Neural crest cell (in vitro differentiated cells): ENCODE measurements around the gene INTS13. TPM values are rescaled to one million over a fixed set of nuclear protein-coding genes. Genes with fewer than 3 reads are reported as not detected.
A peak's percentile ranks its signal among the peaks of the same experiment; 100 is the strongest.

Experiments
- DNase-seq: peaks from one replicate; pipeline ENCODE4 v3.0.0; 2021; ENCODE audit warnings: low read depth, mixed read lengths, low spot score
- H3K27ac Mint-ChIP-seq: one replicate; pipeline ENCODE4 v1.8.0; 2021; ENCODE audit warnings: mild to moderate bottlenecking, mixed read lengths; ENCODE audit not compliant: unreplicated experiment
- H3K27me3 Mint-ChIP-seq: 2 replicates; pipeline ENCODE4 v1.8.0; 2021; ENCODE audit warnings: low read depth, mild to moderate bottlenecking, mixed read lengths
- H3K36me3 Mint-ChIP-seq: 2 replicates; pipeline ENCODE4 v1.8.0; 2021; ENCODE audit warnings: low read depth, mild to moderate bottlenecking, mixed read lengths
- H3K4me1 Mint-ChIP-seq: 2 replicates; pipeline ENCODE4 v1.8.0; 2021; ENCODE audit warnings: mixed read lengths
- H3K4me3 Mint-ChIP-seq: one replicate; pipeline ENCODE4 v1.8.0; 2021; ENCODE audit warnings: mild to moderate bottlenecking, mixed read lengths
- H3K9me3 Mint-ChIP-seq: 2 replicates; pipeline ENCODE4 v1.8.0; 2021; ENCODE audit warnings: mixed read lengths
- CTCF ChIP-seq: fragments of 200-600 bp; sonication (generic); conservative IDR thresholded peaks from 2 replicates; pipeline ENCODE4 v1.5.0; 2021; ENCODE audit warnings: antibody characterized with exemption, mild to moderate bottlenecking
- long read RNA-seq: library from polyadenylated mRNA; unstranded; transcript quantifications from one replicate; pipeline ENCODE4 v2.0.0, GENCODE V29; 2020
- total RNA-seq: library from RNA; stranded (reverse); gene quantifications from 2 replicates; pipeline ENCODE4 v1.2.1, GENCODE V29; 2021

Gene INTS13
- 30.6 and 30.7 TPM in 2 replicates for total RNA-seq
- long read RNA-seq, transcript INTS13-201 (17 exons, 2,974 nt), result major isoform, 28 of 106 reads
- long read RNA-seq, partial matches to known transcripts, result 58 of 106 reads
- long read RNA-seq, other reads (novel, unspliced or antisense), result 20 of 106 reads

- Mint-ChIP-seq H3K4me3 (peak within 1 kb of the TSS; percentile 99), H3K4me1 (peaks cover 65% of the 10 kb centered on the region), H3K27me3 (no peaks in the 10 kb centered on the region), H3K9me3 (no peaks in the 10 kb centered on the region), H3K27ac (peak within 1 kb of the TSS; percentile 100), H3K36me3 (peaks cover 7% of the 10 kb centered on the region)
- peak; percentile 99 for DNase-seq
- no peak for TF ChIP-seq CTCF
Measured at GRCh38 chr12:26937863-26938700, at the start of gene INTS13, which contains the start of gene FGFR1OP2. INTS13 (minus strand) TSS chr12:26937981; CDS start chr12:26936803, 1,178 bp downstream. FGFR1OP2 (plus strand) TSS chr12:26938470; CDS start chr12:26954159, 15,689 bp downstream.

GRCh38 chr12:26982866-26983265 lies 45.1 kb upstream of the INTS13 start:
- Mint-ChIP-seq H3K4me1 (no peaks in the 10 kb centered on the region), H3K36me3 (peaks cover 33% of the 10 kb centered on the region), H3K27ac (no peak overlapping the region), H3K27me3 (no peaks in the 10 kb centered on the region), H3K4me3 (no peak overlapping the region), H3K9me3 (no peaks in the 10 kb centered on the region)
- DNase-seq, result no peak
- TF ChIP-seq CTCF, result no peak

- no peak for DNase-seq
- no peaks in the 10 kb centered on the region for H3K27me3 Mint-ChIP-seq
- TF ChIP-seq CTCF, result no peak
- no peak overlapping the region for H3K4me3 Mint-ChIP-seq
- no peak overlapping the region for H3K27ac Mint-ChIP-seq
- no peaks in the 10 kb centered on the region for H3K4me1 Mint-ChIP-seq
- H3K36me3 Mint-ChIP-seq, result peaks cover 18% of the 10 kb centered on the region
- H3K9me3 Mint-ChIP-seq, result no peaks in the 10 kb centered on the region
Measured at GRCh38 chr12:26979733-26980132, 42.0 kb upstream of the INTS13 start.

- no peak for TF ChIP-seq CTCF
- Mint-ChIP-seq H3K27me3 (no peaks in the 10 kb centered on the region), H3K36me3 (peaks cover 18% of the 10 kb centered on the region)
Measured at GRCh38 chr12:26978801-26979200, 41.0 kb upstream of the INTS13 start.

GRCh38 chr12:26976687-26977086 lies 38.9 kb upstream of the INTS13 start:
- Mint-ChIP-seq H3K4me1 (no peaks in the 10 kb centered on the region), H3K4me3 (no peak overlapping the region), H3K27ac (no peak overlapping the region), H3K36me3 (peaks cover 11% of the 10 kb centered on the region), H3K9me3 (no peaks in the 10 kb centered on the region), H3K27me3 (no peaks in the 10 kb centered on the region)
- TF ChIP-seq CTCF, result no peak
- DNase-seq, result no peak

More at GRCh38 chr12:26978801-26979200, 41.0 kb upstream of the INTS13 start:
- Mint-ChIP-seq H3K4me3 (no peak overlapping the region), H3K27ac (no peak overlapping the region), H3K4me1 (no peaks in the 10 kb centered on the region), H3K9me3 (no peaks in the 10 kb centered on the region)
- no peak for DNase-seq
